Activated T-cell treated with anti-CD3 and anti-CD28 coated beads, Interleukin-2, amount 50 U/mL, for 24 hours (primary cell): Measurements from ENCODE around the gene SETBP1.

Experiments used
- DNase-seq: peaks from one replicate; pipeline ENCODE4 v3.0.0-alpha.2; 2020
- H3K27ac Mint-ChIP-seq: 2 replicates; pipeline ENCODE4 v1.8.0; 2020; ENCODE audit warnings: mild to moderate bottlenecking, mixed read lengths
- H3K27me3 Mint-ChIP-seq: 2 replicates; pipeline ENCODE4 v1.8.0; 2020; ENCODE audit warnings: mixed read lengths
- H3K36me3 Mint-ChIP-seq: 2 replicates; pipeline ENCODE4 v1.8.0; 2020; ENCODE audit warnings: low read depth, mixed read lengths
- H3K4me1 Mint-ChIP-seq: 2 replicates; pipeline ENCODE4 v1.8.0; 2020; ENCODE audit warnings: low read depth, mixed read lengths
- H3K4me3 Mint-ChIP-seq: 2 replicates; pipeline ENCODE4 v1.8.0; 2020; ENCODE audit warnings: mild to moderate bottlenecking, moderate library complexity, mixed read lengths
- H3K9me3 Mint-ChIP-seq: 2 replicates; pipeline ENCODE4 v1.8.0; 2020; ENCODE audit warnings: mixed read lengths

Gene SETBP1

GRCh38 chr18:44917216-44918141, 236.8 kb downstream of the SETBP1 start:
- Mint-ChIP-seq H3K9me3 (no peaks in the 10 kb centered on the region), H3K27me3 (peaks cover 30% of the 10 kb centered on the region), H3K36me3 (no peaks in the 10 kb centered on the region), H3K4me1 (no peaks in the 10 kb centered on the region), H3K4me3 (no peak overlapping the region), H3K27ac (no peak overlapping the region)
- DNase-seq = no peak

GRCh38 chr18:44918142-44918476, 237.4 kb downstream of the SETBP1 start:
- Mint-ChIP-seq H3K36me3 (no peaks in the 10 kb centered on the region), H3K27ac (no peak overlapping the region), H3K4me3 (no peak overlapping the region), H3K9me3 (no peaks in the 10 kb centered on the region), H3K4me1 (no peaks in the 10 kb centered on the region), H3K27me3 (peaks cover 26% of the 10 kb centered on the region)
- no peak for DNase-seq

GRCh38 chr18:44920441-44920840, 239.8 kb downstream of the SETBP1 start:
- DNase-seq = no peak
- Mint-ChIP-seq H3K36me3 (no peaks in the 10 kb centered on the region), H3K27me3 (peaks cover 13% of the 10 kb centered on the region), H3K27ac (no peak overlapping the region), H3K9me3 (no peaks in the 10 kb centered on the region), H3K4me3 (no peak overlapping the region), H3K4me1 (no peaks in the 10 kb centered on the region)

GRCh38 chr18:44921974-44922373, 241.3 kb downstream of the SETBP1 start:
- H3K9me3 Mint-ChIP-seq = no peaks in the 10 kb centered on the region
- H3K36me3 Mint-ChIP-seq = no peaks in the 10 kb centered on the region
- peaks cover 9% of the 10 kb centered on the region for H3K27me3 Mint-ChIP-seq
- peaks cover 3% of the 10 kb centered on the region for H3K4me1 Mint-ChIP-seq
- no peak for DNase-seq
- H3K27ac Mint-ChIP-seq = no peak overlapping the region
- no peak overlapping the region for H3K4me3 Mint-ChIP-seq

GRCh38 chr18:44922968-44923367, 242.3 kb downstream of the SETBP1 start:
- Mint-ChIP-seq H3K4me3 (no peak overlapping the region), H3K4me1 (peaks cover 9% of the 10 kb centered on the region)

GRCh38 chr18:44924785-44925499, 244.3 kb downstream of the SETBP1 start:
- Mint-ChIP-seq H3K27ac (no peak overlapping the region), H3K27me3 (peaks cover 3% of the 10 kb centered on the region), H3K9me3 (no peaks in the 10 kb centered on the region), H3K36me3 (no peaks in the 10 kb centered on the region), H3K4me1 (peaks cover 9% of the 10 kb centered on the region), H3K4me3 (no peak overlapping the region)
- DNase-seq = no peak

More at GRCh38 chr18:44922968-44923367, 242.3 kb downstream of the SETBP1 start:
- H3K9me3 Mint-ChIP-seq = no peaks in the 10 kb centered on the region
- no peak for DNase-seq
- H3K27ac Mint-ChIP-seq = no peak overlapping the region
- peaks cover 8% of the 10 kb centered on the region for H3K27me3 Mint-ChIP-seq
- H3K36me3 Mint-ChIP-seq = no peaks in the 10 kb centered on the region

- Mint-ChIP-seq H3K4me3 (no peak overlapping the region), H3K36me3 (no peaks in the 10 kb centered on the region), H3K9me3 (peaks cover 9% of the 10 kb centered on the region), H3K4me1 (peaks cover 9% of the 10 kb centered on the region), H3K27ac (no peak overlapping the region), H3K27me3 (peaks cover 7% of the 10 kb centered on the region)
- no peak for DNase-seq
Observed at GRCh38 chr18:44927127-44927849, 246.6 kb downstream of the SETBP1 start.

GRCh38 chr18:44934901-44935300, 254.2 kb downstream of the SETBP1 start:
- H3K4me3 Mint-ChIP-seq = no peak overlapping the region
- H3K27ac Mint-ChIP-seq = no peak overlapping the region
- H3K4me1 Mint-ChIP-seq = peaks cover 7% of the 10 kb centered on the region
- H3K27me3 Mint-ChIP-seq = peaks cover 28% of the 10 kb centered on the region
- H3K9me3 Mint-ChIP-seq = peaks cover 10% of the 10 kb centered on the region
- no peak for DNase-seq
- H3K36me3 Mint-ChIP-seq = no peaks in the 10 kb centered on the region

- no peak for DNase-seq
- Mint-ChIP-seq H3K9me3 (peaks cover 10% of the 10 kb centered on the region), H3K27ac (no peak overlapping the region), H3K27me3 (peaks cover 28% of the 10 kb centered on the region), H3K4me3 (no peak overlapping the region), H3K36me3 (no peaks in the 10 kb centered on the region), H3K4me1 (peaks cover 7% of the 10 kb centered on the region)
Observed at GRCh38 chr18:44935455-44935854, 254.8 kb downstream of the SETBP1 start.

GRCh38 chr18:44936485-44936884, 255.8 kb downstream of the SETBP1 start:
- H3K27me3 Mint-ChIP-seq = peaks cover 23% of the 10 kb centered on the region
- peaks cover 8% of the 10 kb centered on the region for H3K9me3 Mint-ChIP-seq
- no peak overlapping the region for H3K27ac Mint-ChIP-seq
- no peak for DNase-seq
- no peaks in the 10 kb centered on the region for H3K36me3 Mint-ChIP-seq
- H3K4me1 Mint-ChIP-seq = peaks cover 7% of the 10 kb centered on the region
- H3K4me3 Mint-ChIP-seq = no peak overlapping the region

GRCh38 chr18:44937960-44938719, 257.5 kb downstream of the SETBP1 start:
- no peaks in the 10 kb centered on the region for H3K36me3 Mint-ChIP-seq
- H3K27me3 Mint-ChIP-seq = peaks cover 17% of the 10 kb centered on the region
- no peak overlapping the region for H3K4me3 Mint-ChIP-seq
- no peak overlapping the region for H3K27ac Mint-ChIP-seq
- DNase-seq = no peak
- H3K9me3 Mint-ChIP-seq = no peaks in the 10 kb centered on the region
- peaks cover under 1% of the 10 kb centered on the region for H3K4me1 Mint-ChIP-seq

GRCh38 chr18:44938720-44939665, 258.3 kb downstream of the SETBP1 start:
- Mint-ChIP-seq H3K36me3 (no peaks in the 10 kb centered on the region), H3K4me3 (no peak overlapping the region), H3K27ac (no peak overlapping the region), H3K9me3 (no peaks in the 10 kb centered on the region), H3K27me3 (peaks cover 19% of the 10 kb centered on the region), H3K4me1 (no peaks in the 10 kb centered on the region)
- DNase-seq = no peak

GRCh38 chr18:44941516-44941915, 260.8 kb downstream of the SETBP1 start:
- H3K9me3 Mint-ChIP-seq = no peaks in the 10 kb centered on the region
- no peaks in the 10 kb centered on the region for H3K36me3 Mint-ChIP-seq
- H3K4me1 Mint-ChIP-seq = no peaks in the 10 kb centered on the region
- H3K27ac Mint-ChIP-seq = no peak overlapping the region
- H3K4me3 Mint-ChIP-seq = no peak overlapping the region
- H3K27me3 Mint-ChIP-seq = peaks cover 10% of the 10 kb centered on the region
- no peak for DNase-seq
